ENCODE data around the gene GJA3.

Gene GJA3

GRCh38 chr13:20160306-20161274 is at the start of gene GJA3:
Gene GJA3, minus strand, starts transcription at chr13:20161052. Its CDS starts 17,764 bp downstream, at chr13:20143288.
- DNase-seq, result peak; percentile 52

DNA sequence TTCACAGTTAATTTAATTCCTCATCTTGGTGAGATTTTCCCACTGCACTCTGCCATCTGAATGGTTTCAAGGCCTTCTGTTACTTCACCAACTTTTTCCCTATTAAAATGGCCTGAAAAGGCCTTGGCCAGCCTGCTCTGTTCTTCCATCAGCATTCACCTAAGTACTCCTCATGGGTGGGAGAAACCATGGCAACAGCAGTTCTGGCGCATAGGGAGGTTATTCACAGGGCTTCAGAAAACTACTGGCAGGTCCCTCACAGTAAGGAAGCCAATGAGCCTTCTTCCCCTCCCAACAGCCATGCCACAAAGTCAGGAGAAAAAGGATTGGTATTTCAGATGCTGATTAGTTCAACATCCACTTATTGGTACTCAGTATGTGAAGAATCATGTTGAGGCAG is 49.1 kb upstream of the GJA3 start:
- no peak for DNase-seq

DNA sequence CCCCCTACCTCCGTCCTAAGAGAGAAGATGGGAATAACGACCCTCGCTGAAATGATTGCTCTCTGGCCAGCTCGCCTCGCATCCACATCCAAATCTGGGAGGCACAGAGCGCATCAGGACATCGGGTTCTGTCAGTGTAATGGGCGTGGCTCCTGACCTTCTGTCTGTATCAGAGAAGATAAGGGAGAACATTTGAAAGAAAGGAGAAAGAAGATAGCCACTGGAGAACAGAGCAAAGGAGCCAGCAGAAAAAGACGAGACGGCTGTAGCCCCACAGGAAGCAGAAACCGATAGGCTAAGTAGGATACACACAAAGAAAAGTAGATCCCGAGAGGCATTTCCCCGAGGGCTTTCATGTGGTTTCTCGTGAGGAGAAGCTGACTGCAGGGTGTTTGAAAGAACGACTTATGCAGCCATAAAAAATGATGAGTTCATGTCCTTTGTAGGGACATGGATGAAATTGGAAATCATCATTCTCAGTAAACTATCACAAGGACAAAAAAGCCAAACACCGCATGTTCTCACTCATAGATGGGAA is 45.9 kb upstream of the GJA3 start:
- no peak for DNase-seq

GRCh38 chr13:20206065-20206697 is 45.3 kb upstream of the GJA3 start:
- DNase-seq, result no peak

GRCh38 chr13:20198781-20199180 is 37.9 kb upstream of the GJA3 start:
- no peak for DNase-seq

DNA sequence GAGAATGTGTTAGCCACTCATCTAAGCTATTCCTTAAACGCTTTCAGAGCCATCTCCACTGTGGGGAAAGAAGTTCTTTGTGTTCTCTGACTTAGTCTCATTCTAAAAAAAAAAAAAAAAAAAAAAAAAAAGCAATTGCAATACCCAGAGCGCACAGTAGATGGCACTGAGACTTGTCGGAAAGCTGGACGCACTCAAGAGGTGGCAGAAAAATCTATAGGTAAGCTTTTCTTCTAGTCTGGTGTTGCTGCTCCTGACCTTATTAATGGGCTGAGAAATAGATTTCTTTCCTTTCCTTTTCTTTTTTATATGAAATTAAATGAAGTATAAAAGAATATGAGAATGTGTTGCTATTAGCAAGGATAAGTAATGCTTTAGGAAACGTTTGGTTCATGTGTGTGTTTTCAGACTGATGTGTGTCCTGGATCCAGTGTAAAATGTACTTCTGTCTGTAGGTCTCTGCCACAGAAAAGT is 36.5 kb upstream of the GJA3 start:
- peak; percentile 85 for DNase-seq

- DNase-seq, result no peak
Observed at GRCh38 chr13:20195801-20196200, 34.9 kb upstream of the GJA3 start.

- no peak for DNase-seq
Observed at GRCh38 chr13:20193907-20194631, 33.2 kb upstream of the GJA3 start.

DNA sequence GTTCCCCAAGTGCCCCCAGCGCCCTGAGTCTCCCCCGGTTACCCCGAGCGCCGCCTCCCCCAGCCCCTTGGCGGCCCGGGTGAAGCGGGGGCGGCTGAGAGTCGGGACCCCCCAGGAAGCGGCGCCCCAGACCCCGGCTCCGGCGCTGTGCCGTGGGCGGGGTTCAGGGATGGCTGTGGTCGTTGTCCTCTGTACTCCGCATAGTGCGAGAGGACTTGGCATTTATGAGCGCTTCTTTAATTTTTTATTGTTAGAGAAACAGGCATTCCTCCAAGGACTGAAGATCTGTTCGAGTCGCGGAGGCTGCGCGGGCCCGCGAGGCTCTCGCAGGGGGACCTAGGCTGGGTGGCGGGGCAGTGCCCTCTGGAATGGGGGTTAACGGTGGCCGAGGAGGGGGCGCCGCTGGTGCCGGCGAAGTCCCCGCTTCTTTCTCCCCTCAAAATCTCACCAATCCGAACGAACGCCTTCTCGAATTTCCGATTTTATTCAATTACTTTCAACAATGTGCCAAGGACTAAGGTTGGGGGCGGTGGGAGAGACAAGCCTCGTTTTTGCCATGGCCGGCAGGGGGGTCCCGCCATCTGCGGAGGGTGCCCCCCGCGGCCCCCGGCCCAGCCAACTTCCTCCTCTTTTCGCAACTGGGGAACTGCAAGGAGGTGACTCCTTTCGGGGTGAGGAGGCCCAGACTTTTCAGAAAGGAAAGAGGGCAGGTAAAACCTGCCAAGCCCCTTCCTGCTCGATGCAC is 32.5 kb upstream of the GJA3 start:
- DNase-seq, result peak; percentile 50

GRCh38 chr13:20192836-20193161 is 31.9 kb upstream of the GJA3 start, which contains the start of gene GJB2:
Gene GJB2, minus strand, starts transcription at chr13:20192938. Its CDS starts 3,357 bp downstream, at chr13:20189581.
- DNase-seq, result no peak

GRCh38 chr13:20192158-20192835 is 31.4 kb upstream of the GJA3 start:
- DNase-seq, result peak; percentile 38

DNA sequence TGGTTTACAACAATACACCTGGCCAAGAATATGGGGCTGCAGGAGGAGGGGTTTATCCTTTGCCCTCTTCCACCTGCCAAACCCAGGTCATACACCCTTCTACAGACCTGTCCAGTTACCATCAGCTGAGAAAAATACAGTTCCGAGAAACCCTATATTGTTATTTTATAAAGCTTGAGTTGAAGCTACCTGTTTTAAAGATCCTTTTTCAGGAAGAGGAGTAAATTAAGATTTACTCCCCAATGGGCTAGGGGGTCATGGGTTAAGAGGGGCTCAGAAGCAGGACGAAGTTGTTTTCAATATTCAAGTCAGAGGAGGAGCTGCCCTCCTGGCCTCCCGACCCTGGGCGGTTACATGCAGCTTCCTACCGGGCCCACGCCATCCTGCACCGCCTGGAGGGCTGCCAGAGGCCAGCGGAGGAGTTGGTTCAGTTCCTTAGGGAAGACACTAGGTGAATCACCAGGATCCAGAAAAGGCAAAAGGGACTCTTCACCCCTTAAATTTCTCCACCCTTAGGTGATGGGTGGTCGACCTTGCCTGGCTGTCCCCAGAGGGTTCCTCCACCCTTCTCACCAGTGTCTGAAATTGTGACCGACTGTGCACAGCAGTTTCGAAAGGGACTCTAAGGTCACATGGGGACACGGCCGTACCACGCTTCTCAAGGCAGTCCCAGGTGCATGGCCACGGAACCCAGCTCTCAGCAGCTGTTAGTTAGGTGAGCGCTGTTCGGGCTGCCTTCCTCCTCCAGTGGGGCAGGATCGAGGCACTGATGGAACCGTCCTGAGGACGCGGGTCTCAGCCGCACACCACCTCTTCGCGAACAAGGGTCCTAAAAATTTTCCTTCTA is 30.7 kb upstream of the GJA3 start:
- DNase-seq, result no peak

DNA sequence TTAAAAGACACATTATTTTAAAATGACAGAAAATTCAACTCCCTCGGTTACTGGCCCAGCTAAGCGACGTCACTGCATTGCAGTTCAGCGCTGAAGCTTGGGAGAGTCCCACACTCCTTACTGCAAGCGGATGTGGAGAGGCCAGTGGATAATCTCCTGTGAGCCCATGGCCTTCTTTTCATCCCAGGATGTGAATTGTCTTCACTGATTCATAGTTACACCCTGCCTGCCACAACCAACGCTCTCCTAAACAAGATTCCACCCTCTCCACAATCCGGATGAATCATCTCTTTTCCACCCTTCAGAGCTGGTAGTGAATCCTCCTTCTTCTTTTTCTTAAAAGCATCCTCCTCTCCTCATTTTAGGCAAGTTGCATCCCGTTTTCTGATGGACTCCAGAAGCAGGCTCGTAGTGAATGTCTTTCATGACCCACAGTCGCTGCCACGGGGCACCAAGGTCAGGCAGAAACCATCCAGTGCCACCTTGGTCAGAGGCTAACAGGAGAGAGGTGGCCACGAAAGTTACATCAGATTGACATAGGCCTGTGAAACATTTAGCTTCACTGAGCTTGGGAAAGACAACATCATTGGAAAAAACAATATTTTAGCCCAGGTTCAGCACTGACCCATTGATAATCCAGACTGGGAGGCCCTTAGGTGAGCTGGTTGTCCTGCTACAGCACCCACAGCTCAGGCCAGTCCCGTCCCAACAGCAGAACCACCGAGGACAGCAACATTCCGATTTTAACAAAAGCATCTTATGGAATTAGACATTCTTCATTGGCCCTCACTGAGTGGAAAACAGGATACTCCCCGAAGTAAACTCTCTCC is 29.8 kb upstream of the GJA3 start:
- DNase-seq, result no peak

GRCh38 chr13:20190076-20190475 is 29.2 kb upstream of the GJA3 start:
- no peak for DNase-seq

DNA sequence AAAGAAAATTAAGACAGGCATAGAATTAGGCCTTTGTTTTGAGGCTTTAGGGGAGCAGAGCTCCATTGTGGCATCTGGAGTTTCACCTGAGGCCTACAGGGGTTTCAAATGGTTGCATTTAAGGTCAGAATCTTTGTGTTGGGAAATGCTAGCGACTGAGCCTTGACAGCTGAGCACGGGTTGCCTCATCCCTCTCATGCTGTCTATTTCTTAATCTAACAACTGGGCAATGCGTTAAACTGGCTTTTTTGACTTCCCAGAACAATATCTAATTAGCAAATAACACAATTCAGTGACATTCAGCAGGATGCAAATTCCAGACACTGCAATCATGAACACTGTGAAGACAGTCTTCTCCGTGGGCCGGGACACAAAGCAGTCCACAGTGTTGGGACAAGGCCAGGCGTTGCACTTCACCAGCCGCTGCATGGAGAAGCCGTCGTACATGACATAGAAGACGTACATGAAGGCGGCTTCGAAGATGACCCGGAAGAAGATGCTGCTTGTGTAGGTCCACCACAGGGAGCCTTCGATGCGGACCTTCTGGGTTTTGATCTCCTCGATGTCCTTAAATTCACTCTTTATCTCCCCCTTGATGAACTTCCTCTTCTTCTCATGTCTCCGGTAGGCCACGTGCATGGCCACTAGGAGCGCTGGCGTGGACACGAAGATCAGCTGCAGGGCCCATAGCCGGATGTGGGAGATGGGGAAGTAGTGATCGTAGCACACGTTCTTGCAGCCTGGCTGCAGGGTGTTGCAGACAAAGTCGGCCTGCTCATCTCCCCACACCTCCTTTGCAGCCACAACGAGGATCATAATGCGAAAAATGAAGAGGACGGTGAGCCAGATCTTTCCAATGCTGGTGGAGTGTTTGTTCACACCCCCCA is 28.1 kb upstream of the GJA3 start:
- DNase-seq, result no peak

GRCh38 chr13:20186771-20187170 is 25.9 kb upstream of the GJA3 start:
- no peak for DNase-seq

DNA sequence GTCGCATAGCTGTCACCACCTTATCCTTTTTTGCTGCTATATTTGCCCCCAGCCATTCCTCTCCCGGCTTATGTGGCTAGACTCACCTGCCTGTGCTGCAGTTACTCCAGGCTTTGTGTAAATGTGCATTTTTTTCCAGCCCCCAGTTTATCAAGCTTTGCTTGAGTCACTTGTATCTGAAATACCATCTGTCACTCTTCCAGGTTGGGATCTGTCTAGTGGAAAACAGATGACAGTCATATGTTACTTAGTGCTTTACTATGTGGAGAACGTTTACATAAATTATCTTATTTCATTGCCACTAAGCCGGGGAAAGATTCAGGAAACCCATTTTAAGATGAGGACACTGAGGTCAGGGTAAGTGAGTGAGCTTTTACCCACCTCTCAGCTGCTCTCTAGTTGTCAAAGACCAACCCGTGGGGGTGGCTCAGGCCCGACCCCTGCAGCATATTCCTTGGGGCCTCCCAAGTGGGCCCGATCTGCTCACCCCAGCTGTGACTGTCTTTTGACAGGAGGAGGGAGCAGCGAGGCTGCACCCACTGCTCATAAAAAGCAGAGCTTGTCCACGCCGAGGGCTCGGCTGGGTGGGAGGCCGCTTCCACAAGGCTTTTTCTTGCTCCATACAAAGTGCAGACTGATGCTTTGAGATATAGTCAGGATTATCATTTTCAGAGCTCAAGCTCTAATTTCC is 24.7 kb upstream of the GJA3 start:
- no peak for DNase-seq

DNA sequence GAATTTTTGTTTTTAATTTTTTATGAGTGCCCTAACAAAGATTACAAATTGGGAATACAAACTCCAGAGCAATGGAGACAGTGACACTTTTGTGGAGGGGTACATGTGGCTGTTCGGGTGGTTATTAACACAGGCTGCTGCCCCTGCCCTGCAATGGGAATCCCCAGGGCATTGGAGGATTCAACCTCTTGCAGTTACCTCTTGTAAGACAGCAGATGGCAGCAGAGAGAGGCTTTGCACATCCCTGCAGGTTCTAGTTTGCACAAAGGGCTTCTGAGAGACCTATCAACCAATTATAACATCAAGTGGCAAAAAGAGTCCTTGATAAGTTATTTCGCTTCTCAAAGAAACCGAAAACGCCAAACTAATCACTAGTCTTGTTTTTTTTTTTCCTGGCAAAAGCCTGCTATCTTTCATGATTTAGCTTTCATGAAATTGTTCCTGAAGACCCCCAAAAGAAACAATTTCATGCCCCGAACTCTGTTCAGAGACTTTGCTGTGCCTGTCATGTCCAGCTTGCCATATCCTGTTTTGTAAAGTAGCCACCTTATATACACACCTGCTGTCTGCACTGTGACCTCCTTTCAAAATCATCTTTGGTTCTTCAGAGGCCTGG is 21.5 kb upstream of the GJA3 start:
- peak; percentile 86 for DNase-seq

Measured in NCI-H748 treated with DMSO at 0.1 percent for 48 hours (cell line).